ENCODE measurements around the gene PHLPP1.
A peak's percentile ranks its signal among the peaks of the same experiment; 100 is the strongest.

Gene PHLPP1

GRCh38 chr18:62717169-62717924 is 2.0 kb downstream of the PHLPP1 start:
- peak in 1 of 2 donors; percentile 2 for DNase-seq (ENCODE audit: low read depth in 1 of 2, low spot score in 1 of 2)

- no peak for DNase-seq (ENCODE audit: low read depth in 1 of 2, low spot score in 1 of 2)
These were observed 2.8 kb downstream of the PHLPP1 start for GRCh38 chr18:62717925-62718800.

GRCh38 chr18:62720048-62720447 is 4.7 kb downstream of the PHLPP1 start:
- no peak for DNase-seq (ENCODE audit: low read depth in 1 of 2, low spot score in 1 of 2)

- no peak for DNase-seq (ENCODE audit: low read depth in 1 of 2, low spot score in 1 of 2)
These were observed 5.6 kb downstream of the PHLPP1 start for GRCh38 chr18:62720766-62721613.

GRCh38 chr18:62721839-62722795 is 6.8 kb downstream of the PHLPP1 start:
- DNase-seq (ENCODE audit: low read depth in 1 of 2, low spot score in 1 of 2) = no peak

- no peak for DNase-seq (ENCODE audit: low read depth in 1 of 2, low spot score in 1 of 2)
These were observed 8.4 kb downstream of the PHLPP1 start for GRCh38 chr18:62723666-62724281.

- DNase-seq (ENCODE audit: low read depth in 1 of 2, low spot score in 1 of 2) = no peak
These were observed 10.6 kb downstream of the PHLPP1 start for GRCh38 chr18:62725896-62726295.

- DNase-seq (ENCODE audit: low read depth in 1 of 2, low spot score in 1 of 2) = no peak
These were observed 12.9 kb downstream of the PHLPP1 start for GRCh38 chr18:62728254-62728653.

GRCh38 chr18:62729487-62730386 is 14.4 kb downstream of the PHLPP1 start:
- no peak for DNase-seq (ENCODE audit: low read depth in 1 of 2, low spot score in 1 of 2)

- DNase-seq (ENCODE audit: low read depth in 1 of 2, low spot score in 1 of 2) = no peak
These were observed 15.6 kb downstream of the PHLPP1 start for GRCh38 chr18:62730941-62731340.

- no peak for DNase-seq (ENCODE audit: low read depth in 1 of 2, low spot score in 1 of 2)
These were observed 17.3 kb downstream of the PHLPP1 start for GRCh38 chr18:62732617-62733016.

- DNase-seq (ENCODE audit: low read depth in 1 of 2, low spot score in 1 of 2) = no peak
These were observed 18.9 kb downstream of the PHLPP1 start for GRCh38 chr18:62734290-62734689.

GRCh38 chr18:62735387-62735786 is 20.0 kb downstream of the PHLPP1 start:
- no peak for DNase-seq (ENCODE audit: low read depth in 1 of 2, low spot score in 1 of 2)

GRCh38 chr18:62736077-62736855 is 20.9 kb downstream of the PHLPP1 start:
- DNase-seq (ENCODE audit: low read depth in 1 of 2, low spot score in 1 of 2) = no peak

GRCh38 chr18:62737241-62737873 is 22.0 kb downstream of the PHLPP1 start:
- no peak for DNase-seq (ENCODE audit: low read depth in 1 of 2, low spot score in 1 of 2)

GRCh38 chr18:62738639-62739038 is 23.3 kb downstream of the PHLPP1 start:
- DNase-seq (ENCODE audit: low read depth in 1 of 2, low spot score in 1 of 2) = no peak

- no peak for DNase-seq (ENCODE audit: low read depth in 1 of 2, low spot score in 1 of 2)
These were observed 24.6 kb downstream of the PHLPP1 start for GRCh38 chr18:62739911-62740310.

All from stimulated activated CD4-positive, alpha-beta T cell treated with anti-CD3 and anti-CD28 coated beads, Interleukin-15, amount 100 ng/mL, for 1 hour (primary cell).